Ovary (tissue), 3 donors: ENCODE measurements around the gene OR51F2.

Experiments used
- CTCF ChIP-seq, 3 donors: fragments of 450-650 bp in 2 of 3; fragments of 200-600 bp in 1 of 3; IDR thresholded peaks; one replicate each; pipeline versions ENCODE4 v1.5.1 to v1.8.0; 2016 to 2022; ENCODE audit warnings: antibody characterized with exemption in 3 of 3, mild to moderate bottlenecking in 1 of 3
- EP300 ChIP-seq: sonication (generic); formaldehyde crosslinking; IDR thresholded peaks from one replicate; pipeline ENCODE4 v1.6.1; 2017; ENCODE audit warnings: antibody characterized with exemption
- POLR2A ChIP-seq: fragments of 450-650 bp; IDR thresholded peaks from one replicate; pipeline ENCODE4 v1.6.1; 2017; ENCODE audit warnings: antibody characterized with exemption, mild to moderate bottlenecking, moderate library complexity
- donor health status: DM: no; HTN: no; CAD: no.

- no peak for TF ChIP-seq CTCF (IDR thresholded peaks at IDR 0.05)
- TF ChIP-seq POLR2A, result no peak
- TF ChIP-seq EP300, result no peak
Observed at GRCh38 chr11:4808476-4808875, 12.6 kb upstream of the OR51F2 start.
